ENCODE measurements around the gene SPATS2.

The SPATS2 gene

GRCh38 chr12:49336645-49337584, 30.3 kb upstream of the SPATS2 start, which contains the start of gene C1QL4:
Gene C1QL4, minus strand, starts transcription at chr12:49337188. Its CDS starts 711 bp downstream, at chr12:49336477.
- peak in 1 of 2 experiments; percentile 91 for DNase-seq

GRCh38 chr12:49338830-49339463, 28.3 kb upstream of the SPATS2 start:
- no peak for DNase-seq

GRCh38 chr12:49339464-49339861, 27.8 kb upstream of the SPATS2 start:
- peak in 1 of 2 experiments; percentile 29 for DNase-seq

GRCh38 chr12:49340095-49340870, 27.0 kb upstream of the SPATS2 start:
- peak in 1 of 2 experiments; percentile 21 for DNase-seq

GRCh38 chr12:49340971-49341776, 26.1 kb upstream of the SPATS2 start:
- no peak for DNase-seq

- no peak for DNase-seq
Measured at GRCh38 chr12:49341777-49342065, 25.5 kb upstream of the SPATS2 start.

GRCh38 chr12:49342066-49342913, 25.0 kb upstream of the SPATS2 start:
- DNase-seq = peak; percentile 90 to 98

- peak in 1 of 2 experiments; percentile 28 for DNase-seq
Measured at GRCh38 chr12:49342914-49343731, 24.1 kb upstream of the SPATS2 start.

GRCh38 chr12:49344486-49345050, 22.7 kb upstream of the SPATS2 start:
- no peak for DNase-seq

- DNase-seq = peak; percentile 73 to 92
Measured at GRCh38 chr12:49345051-49345824, 22.0 kb upstream of the SPATS2 start.

GRCh38 chr12:49345825-49346658, 21.2 kb upstream of the SPATS2 start:
- DNase-seq = peak; percentile 42 to 54

- peak; percentile 67 to 85 for DNase-seq
Measured at GRCh38 chr12:49346659-49347310, 20.5 kb upstream of the SPATS2 start, which contains the start of gene DNAJC22. Gene DNAJC22, plus strand, starts transcription at chr12:49346888. Its CDS starts 1,985 bp downstream, at chr12:49348873.

- DNase-seq = peak; percentile 87 to 90
Measured at GRCh38 chr12:49347311-49348193, 19.7 kb upstream of the SPATS2 start.

- DNase-seq = no peak
Measured at GRCh38 chr12:49348781-49349180, 18.5 kb upstream of the SPATS2 start.

- DNase-seq = no peak
Measured at GRCh38 chr12:49349266-49349665, 18.0 kb upstream of the SPATS2 start.

- no peak for DNase-seq
Measured at GRCh38 chr12:49352351-49352750, 14.9 kb upstream of the SPATS2 start.

- no peak for DNase-seq
Measured at GRCh38 chr12:49355913-49356312, 11.3 kb upstream of the SPATS2 start.
